ENCODE measurements around the gene ATRX.

GRCh38 chrX:77519765-77520164, 266.3 kb downstream of the ATRX start:
- TF ChIP-seq CTCF (IDR thresholded peaks at IDR 0.05), result no peak
- no peak for TF ChIP-seq POLR2AphosphoS5 (IDR thresholded peaks at IDR 0.05)
